Ovary (tissue), 10 donors: ENCODE measurements around the gene KBTBD13. TPM values are rescaled to one million over a fixed set of nuclear protein-coding genes. Genes with fewer than 3 reads are reported as not detected.
A peak's percentile ranks its signal among the peaks of the same experiment; 100 is the strongest.

Experiments
- DNase-seq, 5 donors: peaks; one replicate each; pipeline ENCODE4 v3.0.0-alpha.2; 2019 to 2020
- H3K27ac ChIP-seq, 2 donors: fragments of 200-600 bp; one replicate each; pipeline versions ENCODE4 v1.5.1 to v1.8.0; 2019 to 2022
- H3K27me3 ChIP-seq: fragments of 200-600 bp; one replicate; pipeline ENCODE4 v1.8.0; 2022
- H3K36me3 ChIP-seq: fragments of 200-600 bp; sonication (generic); one replicate; pipeline ENCODE4 v1.5.1; 2019
- H3K4me1 ChIP-seq: one replicate; pipeline ENCODE4 v1.8.1; 2013; ENCODE audit warnings: mild to moderate bottlenecking, moderate library complexity; ENCODE audit not compliant: insufficient read depth
- H3K4me3 ChIP-seq: fragments of 200-600 bp; sonication (generic); one replicate; pipeline ENCODE4 v1.5.1; 2017
- H3K9me3 ChIP-seq, 2 donors: fragments of 200-600 bp in 1 of 2; sonication (generic) in 1 of 2; one replicate each; pipeline versions ENCODE4 v1.5.1 to v1.8.1; 2013 to 2019; ENCODE audit warnings: mild to moderate bottlenecking in 1 of 2, moderate library complexity in 1 of 2
- EP300 ChIP-seq: sonication (generic); formaldehyde crosslinking; IDR thresholded peaks from one replicate; pipeline ENCODE4 v1.6.1; 2017; ENCODE audit warnings: antibody characterized with exemption
- POLR2A ChIP-seq: fragments of 450-650 bp; IDR thresholded peaks from one replicate; pipeline ENCODE4 v1.6.1; 2017; ENCODE audit warnings: antibody characterized with exemption, mild to moderate bottlenecking, moderate library complexity
- WGBS, 3 donors: extraction: QIAGEN DNeasy Blood & Tissue Kit in 1 of 3; methylation state at CpG; one replicate each; pipeline versions ENCODE4 v1.1.5 to v1.1.7; 2013 to 2017; 5-methylcytosine and 5-hydroxymethylcytosine counted together
- intact Hi-C, 4 donors: fragments of 100-400 bp; cut with DNase I; formaldehyde crosslinking; loops; one replicate each; pipeline versions ENCODE4 v1.11.0 to v1.15.1; 2022 to 2023
- long read RNA-seq, 3 donors: library from polyadenylated mRNA in 2 of 3; unstranded in 2 of 3; transcript quantifications; one replicate each; pipeline ENCODE4 v2.0.0 and lab custom pipeline, GENCODE V29; 2021 to 2026
- polyA plus RNA-seq, 2 donors: library from polyadenylated mRNA; stranded (reverse); fragments of 200-250 nt in 1 of 2; fragments of 350-450 nt in 1 of 2; fragmentation: Illumina TruSeq in 1 of 2; extraction: RNeasy Lipid Tissue Mini Kit (QIAGEN cat#74804) in 1 of 2; gene quantifications; one replicate each; pipeline ENCODE4 v1.2.3, GENCODE V29; 2013 to 2014
- total RNA-seq, 7 donors: library from RNA; depleted of rRNA in 2 of 7; stranded (reverse); fragments of >200 nt in 2 of 7; fragmentation: NEBNext Ultra II Directional in 3 of 7; extraction: Animal tissue kit (Norgen Biotek cat#: 25700) in 3 of 7; gene quantifications; one replicate each; pipeline versions ENCODE4 v1.1.0 to v1.2.4, GENCODE V29; 2016 to 2023
- TF ChIP-seq, protein P1 (sequence below), 3 donors: fragments of 450-650 bp in 2 of 3; fragments of 200-600 bp in 1 of 3; IDR thresholded peaks; one replicate each; pipeline versions ENCODE4 v1.5.1 to v1.8.0; 2016 to 2022; ENCODE audit warnings: antibody characterized with exemption in 3 of 3, mild to moderate bottlenecking in 1 of 3
- donor health status: DM: no; HTN: no; CAD: no; lungs with moderate emphysema.
- donor health status: DM: no; HTN: no; CAD: no.
- donor health status: Bipolar disorder and iron deficiency.
- donor health status: DM: yes; HTN: yes; CAD: no.
- donor health status: DM: no; HTN: no; CAD: no.
- donor health status: DM: yes; HTN: yes; CAD: no.

Gene KBTBD13
- total RNA-seq (under 1 TPM in 4 of 7 donors, not detected in 3; 0.07 to 0.28 (median 0.11) TPM), polyA plus RNA-seq (under 1 TPM; 0.07 to 0.10 TPM)
- long read RNA-seq, donor 1, partial matches to known transcripts = 0 of 1 reads
- long read RNA-seq, donor 1, other reads (novel, unspliced or antisense) = 0 of 1 reads
- long read RNA-seq, donor 2, transcript KBTBD13-201 (1 exons, 3,124 nt) = major isoform, 11 of 11 reads
- long read RNA-seq, donor 2, partial matches to known transcripts = 0 of 11 reads
- long read RNA-seq, donor 2, other reads (novel, unspliced or antisense) = 0 of 11 reads
- long read RNA-seq, donor 3 = 0 reads

DNA sequence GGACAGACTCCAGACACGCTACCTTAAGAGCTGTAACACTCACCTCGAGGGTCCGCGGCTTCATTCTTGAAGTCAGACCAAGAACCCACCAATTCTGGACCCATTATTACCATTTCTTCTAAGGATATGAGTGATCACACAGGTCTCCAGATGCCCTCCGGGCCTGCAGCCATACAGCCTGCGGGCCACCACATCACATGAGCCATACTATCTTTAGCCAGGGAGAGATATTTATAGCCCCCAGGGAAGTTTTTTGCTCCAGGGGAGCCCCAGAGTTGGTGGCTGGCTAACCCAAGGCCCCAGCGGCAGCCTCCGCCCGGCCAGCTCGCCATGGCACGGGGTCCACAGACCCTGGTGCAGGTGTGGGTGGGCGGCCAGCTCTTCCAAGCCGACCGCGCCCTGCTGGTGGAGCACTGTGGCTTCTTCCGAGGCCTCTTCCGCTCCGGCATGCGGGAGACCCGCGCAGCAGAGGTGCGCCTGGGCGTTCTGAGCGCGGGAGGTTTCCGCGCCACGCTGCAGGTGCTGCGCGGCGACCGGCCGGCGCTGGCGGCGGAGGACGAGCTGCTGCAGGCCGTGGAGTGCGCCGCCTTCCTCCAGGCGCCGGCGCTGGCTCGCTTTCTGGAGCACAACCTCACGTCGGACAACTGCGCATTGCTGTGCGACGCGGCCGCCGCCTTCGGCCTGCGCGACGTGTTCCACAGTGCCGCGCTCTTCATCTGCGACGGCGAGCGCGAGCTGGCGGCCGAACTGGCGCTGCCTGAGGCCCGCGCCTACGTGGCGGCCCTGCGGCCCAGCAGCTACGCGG, at the start of gene KBTBD13:
TSS of gene KBTBD13 (plus strand) at position 261 of the 805 bp plus-strand sequence. CDS start at position 331, 70 bp downstream.
- no peak for DNase-seq
- WGBS, 3 donors = 74 to 80% (median 75%) methylated on average over 72 to 73 of the region's 73 CpGs
- no peak within 1 kb of the TSS for H3K27ac ChIP-seq

DNA sequence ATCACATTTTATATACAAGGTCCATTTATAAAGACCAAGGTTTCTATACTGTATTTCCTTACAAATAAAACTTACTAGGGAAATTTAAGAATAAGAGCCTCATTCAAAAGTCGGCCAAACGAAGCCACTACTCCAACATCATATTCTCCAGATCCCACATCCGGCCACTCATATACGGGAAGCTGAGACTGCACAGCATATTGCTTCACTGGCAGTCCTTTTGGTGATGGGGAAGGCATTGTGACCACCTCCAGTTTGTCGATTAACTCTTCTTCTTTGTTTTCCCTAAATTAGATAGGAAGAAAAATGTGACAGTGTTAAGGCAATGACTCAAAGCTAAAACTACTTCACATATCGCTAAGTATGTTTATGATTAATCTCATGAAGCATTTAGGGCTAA, 49.8 kb upstream of the KBTBD13 start:
- no peaks in the 10 kb centered on the region for H3K27me3 ChIP-seq
- no peaks in the 10 kb centered on the region for H3K36me3 ChIP-seq
- H3K9me3 ChIP-seq = no peaks in the 10 kb centered on the region
- intact Hi-C loops = no loop called here
- no peak overlapping the region for H3K27ac ChIP-seq
- no peak for TF ChIP-seq EP300
- TF ChIP-seq, protein P1, sequence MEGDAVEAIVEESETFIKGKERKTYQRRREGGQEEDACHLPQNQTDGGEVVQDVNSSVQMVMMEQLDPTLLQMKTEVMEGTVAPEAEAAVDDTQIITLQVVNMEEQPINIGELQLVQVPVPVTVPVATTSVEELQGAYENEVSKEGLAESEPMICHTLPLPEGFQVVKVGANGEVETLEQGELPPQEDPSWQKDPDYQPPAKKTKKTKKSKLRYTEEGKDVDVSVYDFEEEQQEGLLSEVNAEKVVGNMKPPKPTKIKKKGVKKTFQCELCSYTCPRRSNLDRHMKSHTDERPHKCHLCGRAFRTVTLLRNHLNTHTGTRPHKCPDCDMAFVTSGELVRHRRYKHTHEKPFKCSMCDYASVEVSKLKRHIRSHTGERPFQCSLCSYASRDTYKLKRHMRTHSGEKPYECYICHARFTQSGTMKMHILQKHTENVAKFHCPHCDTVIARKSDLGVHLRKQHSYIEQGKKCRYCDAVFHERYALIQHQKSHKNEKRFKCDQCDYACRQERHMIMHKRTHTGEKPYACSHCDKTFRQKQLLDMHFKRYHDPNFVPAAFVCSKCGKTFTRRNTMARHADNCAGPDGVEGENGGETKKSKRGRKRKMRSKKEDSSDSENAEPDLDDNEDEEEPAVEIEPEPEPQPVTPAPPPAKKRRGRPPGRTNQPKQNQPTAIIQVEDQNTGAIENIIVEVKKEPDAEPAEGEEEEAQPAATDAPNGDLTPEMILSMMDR (IDR thresholded peaks at IDR 0.05) = no peak
- no peak for TF ChIP-seq POLR2A
- H3K4me1 ChIP-seq = peaks cover 5% of the 10 kb centered on the region
- WGBS, 3 donors = 87 to 91% (median 89%) methylated on average over 6 of the region's 6 CpGs
- no peak overlapping the region for H3K4me3 ChIP-seq
- DNase-seq = no peak

More for the DNA sequence above, at the start of gene KBTBD13:
- no peaks in the 10 kb centered on the region for H3K9me3 ChIP-seq
- H3K4me3 ChIP-seq = no peak within 1 kb of the TSS
- no peaks in the 10 kb centered on the region for H3K36me3 ChIP-seq
- intact Hi-C loops = no loop called here
- no peak for TF ChIP-seq POLR2A
- TF ChIP-seq, protein P1 (IDR thresholded peaks at IDR 0.05) = no peak
- H3K4me1 ChIP-seq = peaks cover 5% of the 10 kb centered on the region
- H3K27me3 ChIP-seq = no peaks in the 10 kb centered on the region

DNA sequence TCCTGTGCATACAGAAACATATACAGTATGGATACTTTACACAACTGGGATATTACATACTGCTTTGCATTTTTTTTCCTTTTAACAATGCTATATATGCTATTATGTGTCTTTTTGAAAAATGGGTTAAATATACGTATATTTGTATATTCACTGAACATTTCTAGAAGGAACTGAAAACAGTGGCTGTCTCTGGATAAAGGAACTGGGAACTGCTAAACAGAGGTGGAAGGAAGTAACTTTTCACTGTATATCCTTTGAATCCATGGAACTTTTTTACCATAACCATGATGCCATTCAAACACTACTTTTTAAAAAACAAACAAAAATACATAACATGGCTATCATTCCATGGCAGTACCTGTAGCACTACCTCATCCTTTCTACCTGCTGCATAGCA, 49.0 kb upstream of the KBTBD13 start:
- Histone ChIP-seq H3K27me3 (no peaks in the 10 kb centered on the region), H3K4me3 (no peak overlapping the region), H3K9me3 (no peaks in the 10 kb centered on the region), H3K36me3 (no peaks in the 10 kb centered on the region), H3K27ac (no peak overlapping the region), H3K4me1 (peaks cover 5% of the 10 kb centered on the region)
- DNase-seq = no peak
- TF ChIP-seq POLR2A = no peak
- intact Hi-C loops = no loop called here
- 76 to 92% (median 84%) methylated on average over 1 of the region's 1 CpG for WGBS, 3 donors

DNA sequence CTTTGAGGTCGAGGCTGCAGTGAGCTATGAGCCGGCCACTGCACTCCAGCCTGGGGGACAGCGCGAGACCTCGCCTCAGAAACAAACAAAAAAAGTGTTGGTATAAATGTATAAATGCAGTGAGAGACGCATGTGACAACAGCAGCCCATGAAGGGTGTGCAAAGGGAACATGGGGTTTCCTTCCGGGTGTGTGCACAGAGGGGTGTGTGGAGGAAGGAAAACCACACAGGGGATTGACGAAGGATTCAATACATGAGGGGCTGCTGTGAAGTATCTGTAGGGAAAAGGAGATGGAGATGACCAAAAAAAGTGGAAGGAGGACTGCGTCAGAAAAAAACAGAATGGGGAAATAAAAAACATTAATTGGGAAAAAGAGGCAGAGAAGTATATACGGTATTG, 48.2 kb upstream of the KBTBD13 start:
- Histone ChIP-seq H3K9me3 (no peaks in the 10 kb centered on the region), H3K27ac (no peak overlapping the region), H3K27me3 (no peaks in the 10 kb centered on the region), H3K36me3 (no peaks in the 10 kb centered on the region), H3K4me3 (peak overlapping the region; percentile 83), H3K4me1 (peaks cover 5% of the 10 kb centered on the region)
- DNase-seq = no peak
- intact Hi-C loops = no loop called here
- 45 to 57% (median 45%) methylated on average over 10 of the region's 10 CpGs for WGBS, 3 donors
- TF ChIP-seq, protein P1 (IDR thresholded peaks at IDR 0.05) = no peak
- TF ChIP-seq EP300 = no peak
